Stimulated activated CD4-positive, alpha-beta T cell treated with anti-CD3 and anti-CD28 coated beads, TNF-alpha, amount 100 ng/mL, for 4 hours (primary cell): Measurements from ENCODE around the gene ARHGAP26.
"Not testable (repeated sequence)": the region's sequence is repeated elsewhere in the genome, so short reads cannot be mapped to it uniquely, and the experiment has no call there.

ENCODE experiments used
- DNase-seq, 3 experiments: peaks; one replicate each; pipeline ENCODE4 v3.0.0-alpha.2; 2020; ENCODE audit warnings: low read depth in 3 of 3

Gene ARHGAP26

DNA sequence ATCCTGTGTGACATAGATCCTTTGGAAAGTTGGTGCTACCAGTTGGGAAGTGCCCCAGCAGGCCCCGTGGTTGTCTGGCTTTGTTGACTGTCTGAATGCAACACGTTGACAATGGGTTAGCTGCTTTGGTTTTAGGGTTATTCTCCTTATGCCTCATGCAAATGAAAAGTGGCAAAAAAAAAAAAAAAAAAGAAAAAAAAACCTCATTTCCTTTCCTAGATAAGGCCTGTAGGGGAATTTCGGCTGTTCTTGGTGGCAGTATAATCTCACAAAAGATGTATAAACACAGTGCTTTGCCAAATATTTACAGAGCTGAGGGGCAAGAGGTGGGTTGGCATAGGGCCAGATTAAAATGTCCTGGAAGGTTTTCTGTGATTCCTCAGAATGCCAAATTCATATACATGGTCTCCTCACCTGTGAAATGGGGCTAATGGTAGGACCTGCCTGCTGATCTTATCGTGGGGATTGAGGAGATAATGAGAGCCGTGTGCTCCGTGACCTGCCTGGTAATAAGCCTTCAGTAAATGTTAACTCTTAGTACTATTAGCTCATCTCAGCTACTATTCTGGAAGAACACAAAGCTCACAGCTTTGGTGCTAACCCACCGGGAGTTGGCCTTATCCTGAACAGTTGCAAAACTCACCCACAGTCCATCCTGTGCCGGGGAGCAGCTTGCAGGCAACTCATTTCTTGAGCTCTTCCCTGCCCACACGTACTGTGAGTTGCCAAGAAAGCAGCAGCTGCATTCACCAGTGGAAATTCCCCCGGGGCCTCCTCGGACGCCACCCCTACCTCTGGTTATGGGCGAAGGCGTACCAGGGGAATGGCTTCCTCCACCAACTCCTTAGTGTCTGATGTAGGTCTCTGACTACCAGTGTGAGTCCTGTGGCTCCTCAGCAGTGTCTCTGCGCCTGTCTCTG is 413.0 kb downstream of the ARHGAP26 start:
- DNase-seq = peak; percentile 19 to 27 (median 23)

DNA sequence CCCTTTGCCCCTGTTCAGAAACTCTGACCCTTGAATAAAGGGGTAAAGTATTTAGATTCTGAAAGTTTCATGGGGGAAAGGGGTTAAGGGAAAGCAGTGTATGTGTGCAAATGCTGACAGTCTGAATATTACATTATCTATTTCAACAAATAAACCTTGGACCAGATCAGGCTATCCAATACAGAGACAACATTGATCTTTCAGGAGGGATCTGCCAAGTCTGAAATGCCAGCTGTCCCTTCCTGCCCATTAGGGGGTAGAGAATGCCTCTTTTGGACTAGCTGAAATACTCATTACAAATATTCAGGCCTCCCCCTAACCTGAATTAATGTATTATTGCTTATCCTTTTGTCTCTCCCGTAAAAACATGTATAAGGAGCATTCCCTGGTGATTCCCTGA is 413.8 kb downstream of the ARHGAP26 start:
- no peak for DNase-seq

DNA sequence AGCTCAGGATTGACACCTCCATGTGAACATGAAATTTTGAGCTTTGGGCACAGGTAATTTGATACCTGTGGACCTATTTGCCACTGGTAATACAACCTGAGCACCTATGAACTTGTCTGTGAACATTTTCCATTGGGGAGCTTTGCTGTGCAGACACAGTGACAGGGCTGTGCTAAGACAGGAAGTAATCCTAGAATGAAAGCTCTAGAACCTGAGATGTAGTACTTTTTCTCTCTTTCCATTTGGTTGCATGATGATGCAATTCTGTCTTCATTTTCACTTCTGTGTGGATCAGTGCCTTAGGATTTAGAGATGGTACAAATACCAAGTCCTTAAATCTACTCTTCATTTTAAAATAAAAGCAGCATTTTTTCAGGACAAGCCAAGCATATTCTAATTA is 416.4 kb downstream of the ARHGAP26 start:
- no peak for DNase-seq

DNA sequence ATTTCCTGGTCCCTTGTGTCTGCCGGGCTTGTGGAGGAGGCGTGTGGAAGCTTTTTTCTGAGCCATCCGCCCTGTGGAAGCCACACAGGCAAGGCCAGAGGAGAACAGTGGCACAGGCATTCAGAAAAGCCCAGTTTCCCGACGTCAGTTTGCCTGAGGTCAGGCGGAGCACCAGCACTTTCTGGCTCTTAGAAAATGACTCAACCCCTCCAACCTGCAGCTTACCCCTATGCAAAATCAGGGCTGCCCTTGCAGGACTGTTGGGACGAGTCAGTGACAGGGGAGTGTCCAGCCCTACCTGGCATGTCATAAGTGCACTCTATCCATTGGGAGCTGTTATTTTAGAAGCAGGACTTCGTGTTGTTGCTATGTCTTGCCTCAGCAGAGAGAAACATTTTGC is 417.3 kb downstream of the ARHGAP26 start:
- no peak for DNase-seq

DNA sequence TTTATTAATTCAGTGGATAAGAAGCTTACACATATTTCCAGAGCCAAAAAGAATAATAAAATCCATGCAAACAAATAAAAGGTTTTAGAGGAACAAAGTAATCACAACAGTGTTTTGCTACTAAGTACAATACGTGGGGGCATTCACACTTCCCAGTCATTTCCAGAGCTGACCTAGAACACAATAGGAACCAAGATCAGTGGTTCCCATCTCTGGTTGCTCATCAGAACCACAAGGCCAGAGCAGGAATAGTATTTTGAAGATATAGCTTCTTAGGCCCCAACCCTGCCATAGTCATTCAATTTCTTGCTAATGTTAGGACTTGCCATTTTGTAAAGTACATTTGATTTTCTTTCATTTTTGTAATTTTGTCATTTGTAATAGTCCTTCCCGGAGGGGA is 417.9 kb downstream of the ARHGAP26 start:
- DNase-seq = no peak

DNA sequence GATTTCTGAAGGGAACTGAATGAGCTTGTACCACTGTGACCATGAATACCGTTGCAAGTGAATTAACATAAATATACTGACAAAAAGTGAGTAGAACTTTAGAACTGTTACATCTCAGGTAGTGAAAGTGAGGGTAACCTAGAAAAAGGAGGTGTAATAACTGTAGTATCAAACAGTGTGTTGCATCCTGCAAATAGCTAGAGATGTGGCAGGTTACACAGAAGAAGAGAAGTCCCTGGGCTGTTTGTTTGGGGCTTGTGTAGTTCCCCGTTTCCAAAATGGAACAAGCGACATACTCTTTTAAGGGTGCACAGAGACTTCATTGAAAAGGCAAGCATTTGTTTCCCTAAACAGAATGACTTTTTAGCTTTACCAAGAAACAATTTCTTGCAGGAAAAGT is 418.5 kb downstream of the ARHGAP26 start:
- DNase-seq = no peak

DNA sequence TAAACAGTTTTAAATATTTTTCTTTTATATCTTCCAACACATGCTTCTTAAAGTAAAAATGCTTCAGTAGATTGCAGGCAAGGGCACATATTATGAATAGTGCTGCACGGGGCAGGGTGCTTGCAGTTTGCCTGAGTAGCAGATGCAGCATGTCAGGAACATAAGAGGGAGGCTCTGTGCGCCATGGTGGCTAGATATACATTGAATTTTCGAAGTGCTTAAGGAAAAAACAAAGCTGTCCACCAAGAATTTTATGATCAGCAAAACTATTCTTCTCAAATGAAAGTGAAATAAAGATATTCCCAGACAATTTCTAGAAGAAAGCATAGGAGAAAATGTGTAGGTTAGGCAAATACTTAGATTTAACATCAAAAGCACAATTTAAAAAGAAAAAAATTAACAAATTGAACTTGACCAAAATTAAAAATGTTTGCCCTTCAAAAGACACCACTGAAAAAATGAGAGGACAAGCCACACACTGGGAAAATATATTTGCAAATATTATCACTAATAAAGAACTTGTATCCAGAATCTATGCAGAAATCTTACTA is 420.2 kb downstream of the ARHGAP26 start:
- DNase-seq = no peak

DNA sequence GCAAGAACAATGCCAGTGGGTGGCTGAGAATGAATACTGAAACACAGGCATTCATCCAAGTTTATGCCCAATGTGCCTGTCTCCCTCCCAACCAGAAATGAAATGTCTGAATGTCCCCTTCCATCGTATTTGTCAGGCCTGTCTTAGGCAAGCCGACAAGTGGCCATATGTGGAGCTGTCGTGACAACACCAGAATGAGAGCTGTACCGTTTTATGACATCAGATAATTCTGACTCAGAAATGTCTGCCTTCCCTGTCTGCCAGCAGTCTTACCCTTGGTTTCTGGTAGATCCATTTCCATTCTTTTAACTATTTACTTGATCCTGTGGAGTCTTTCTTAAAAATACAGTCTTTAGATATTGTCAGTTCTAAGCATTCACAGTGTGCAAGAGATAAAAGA is 421.5 kb downstream of the ARHGAP26 start:
- no peak for DNase-seq

DNA sequence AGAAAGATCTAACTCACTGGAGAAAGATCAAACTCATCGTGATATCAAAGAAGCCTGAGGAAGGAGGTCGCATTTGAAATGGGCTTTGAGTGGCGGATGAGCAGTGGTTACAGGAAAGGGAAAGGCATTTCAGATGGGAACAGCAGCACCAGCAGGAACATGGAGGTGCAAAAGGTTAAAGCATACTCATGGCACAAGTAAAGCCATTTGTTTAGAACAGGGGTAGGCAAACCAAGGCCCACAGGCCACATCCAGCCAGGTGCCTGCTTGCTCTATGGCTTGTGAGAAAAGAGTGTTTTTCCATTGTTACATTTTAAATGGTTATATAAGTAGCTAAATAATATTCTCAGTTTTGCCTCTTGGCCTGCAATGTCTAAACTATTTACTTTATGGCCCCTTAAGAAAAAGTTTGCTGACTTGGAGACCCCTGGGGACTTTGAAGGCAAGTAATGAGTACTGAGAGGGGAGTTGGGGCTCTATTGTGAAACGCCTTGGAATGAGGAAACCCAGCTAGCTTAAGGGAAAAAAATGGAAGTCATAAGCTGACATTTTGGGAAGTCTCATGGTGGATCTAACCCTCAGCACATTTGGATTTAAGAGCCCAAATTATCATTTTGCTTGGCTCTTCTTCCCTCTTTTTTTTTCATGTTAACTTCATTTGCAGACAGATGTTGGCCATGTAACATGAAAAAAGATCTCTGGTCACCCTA is 422.2 kb downstream of the ARHGAP26 start:
- DNase-seq = no peak

DNA sequence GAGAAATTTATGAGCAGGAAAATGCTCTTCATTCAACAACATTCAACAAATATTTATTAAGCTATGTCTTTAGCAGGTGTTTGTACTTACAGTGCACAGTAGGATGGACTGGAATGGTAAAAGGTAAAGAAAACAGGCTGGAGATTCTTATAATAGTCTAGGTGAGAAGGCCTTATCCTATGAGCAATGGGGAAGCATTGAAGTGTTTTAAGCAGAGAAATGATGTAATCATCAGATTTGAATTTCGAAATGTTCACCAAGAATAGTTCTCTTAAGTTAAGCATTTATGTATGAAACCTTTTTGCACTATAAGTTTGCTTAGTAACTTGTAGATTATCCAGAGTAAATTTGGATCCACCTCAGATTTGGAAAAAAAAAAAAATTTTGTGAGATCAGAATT is 424.0 kb downstream of the ARHGAP26 start:
- DNase-seq = no peak

DNA sequence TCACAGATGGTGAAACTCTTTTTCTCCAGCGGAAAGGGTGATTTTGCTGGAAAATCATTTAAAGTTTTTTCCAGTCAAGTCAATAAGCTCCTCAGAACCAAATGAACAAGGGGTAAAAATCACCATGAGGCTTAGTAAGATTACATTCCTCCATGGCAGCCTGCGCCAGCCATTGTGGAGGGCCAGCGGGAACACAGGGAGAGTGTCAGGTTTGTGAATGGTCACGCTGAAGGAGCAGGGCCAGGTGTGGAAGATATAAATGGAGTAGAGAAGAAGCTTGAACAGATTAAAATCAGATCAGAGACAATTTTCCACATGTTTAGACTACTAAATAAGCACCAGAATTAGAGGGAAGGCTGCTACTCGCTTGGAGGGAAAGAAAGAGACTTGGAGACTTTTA is 424.5 kb downstream of the ARHGAP26 start:
- no peak for DNase-seq

DNA sequence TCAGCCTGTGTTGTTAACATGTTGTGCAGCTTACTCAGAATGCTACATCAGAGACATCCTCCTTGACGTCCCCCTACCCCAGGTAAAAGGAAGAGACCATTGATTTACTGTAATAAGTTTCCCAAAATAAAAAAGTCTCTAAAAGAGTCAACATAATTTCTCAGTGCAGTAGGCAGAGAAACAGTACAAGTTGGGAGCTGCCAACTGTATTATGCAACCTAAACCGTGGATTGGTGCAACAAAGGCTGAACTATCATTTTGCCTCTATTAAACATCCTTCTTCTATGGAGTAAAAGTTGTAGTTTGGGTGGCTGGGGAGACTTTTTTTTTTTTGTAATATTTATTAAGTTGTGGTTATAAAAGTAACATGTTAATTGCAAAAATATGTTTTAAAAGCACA is 425.3 kb downstream of the ARHGAP26 start:
- DNase-seq = no peak

DNA sequence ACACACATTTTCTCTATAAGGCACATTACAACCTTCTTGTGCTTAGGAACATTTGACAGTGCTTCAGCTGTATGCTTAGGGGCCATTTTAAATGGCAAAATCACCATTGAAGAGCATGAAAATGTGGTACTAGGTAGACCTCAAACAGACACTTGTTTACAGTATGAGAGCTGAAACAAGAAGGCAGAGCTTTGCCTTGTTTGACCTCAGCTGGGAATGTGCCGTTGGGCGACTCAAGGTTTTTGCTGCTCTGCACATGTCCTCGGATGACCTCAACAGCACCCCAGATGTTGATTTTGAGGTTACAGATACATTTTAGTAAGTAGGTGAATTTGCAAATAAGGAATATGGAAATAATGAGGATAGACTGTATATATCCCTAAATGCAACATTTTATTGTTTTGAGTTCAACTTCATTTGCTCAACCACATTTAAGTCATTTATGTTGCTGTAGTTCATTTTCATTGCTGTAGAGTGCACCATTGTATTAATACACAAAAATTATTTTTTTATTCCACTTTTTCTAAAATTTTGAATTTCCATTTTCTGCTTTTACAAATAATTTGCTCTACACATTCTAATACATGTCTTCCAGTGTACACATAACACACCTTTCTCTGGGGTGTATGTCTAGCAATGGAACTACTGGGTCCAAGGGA is 426.6 kb downstream of the ARHGAP26 start:
- no peak for DNase-seq

DNA sequence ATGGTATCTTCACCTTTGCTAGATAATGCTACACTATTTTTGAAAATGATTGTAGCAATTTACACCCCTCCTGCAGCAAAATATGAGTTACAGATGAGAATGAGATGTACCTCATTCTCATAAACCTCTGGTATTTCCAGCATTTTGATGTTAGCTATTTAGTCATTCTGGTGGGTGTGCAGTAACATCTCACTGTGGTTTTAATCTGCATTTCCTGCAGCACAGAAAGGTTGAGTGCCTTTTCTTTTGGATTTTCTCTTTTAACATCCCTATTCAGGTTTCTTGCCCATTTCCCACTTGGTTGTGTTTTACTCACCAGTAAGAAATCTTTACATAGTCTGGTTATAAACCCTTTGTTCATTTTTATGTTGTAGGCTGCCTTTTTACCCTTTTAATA is 427.1 kb downstream of the ARHGAP26 start:
- DNase-seq = no peak

DNA sequence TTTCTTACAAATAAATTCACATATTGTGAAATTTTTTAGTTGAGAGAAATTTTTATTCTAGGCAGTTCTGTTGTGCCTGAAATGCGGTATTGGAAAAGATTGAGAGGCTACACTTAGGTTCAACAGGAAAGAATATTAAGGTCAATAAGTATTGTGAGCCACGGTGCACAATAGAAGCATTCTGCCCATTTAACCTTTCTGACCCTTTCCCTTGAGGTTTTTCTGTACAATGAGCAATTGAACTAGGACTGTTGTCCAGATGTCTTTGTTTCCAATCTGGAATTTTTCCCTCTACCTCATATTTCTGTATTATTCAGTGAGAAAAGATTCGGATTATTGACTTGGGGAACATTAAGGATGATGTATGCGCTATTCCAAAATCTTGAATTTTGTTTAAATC is 428.2 kb downstream of the ARHGAP26 start:
- no peak for DNase-seq

DNA sequence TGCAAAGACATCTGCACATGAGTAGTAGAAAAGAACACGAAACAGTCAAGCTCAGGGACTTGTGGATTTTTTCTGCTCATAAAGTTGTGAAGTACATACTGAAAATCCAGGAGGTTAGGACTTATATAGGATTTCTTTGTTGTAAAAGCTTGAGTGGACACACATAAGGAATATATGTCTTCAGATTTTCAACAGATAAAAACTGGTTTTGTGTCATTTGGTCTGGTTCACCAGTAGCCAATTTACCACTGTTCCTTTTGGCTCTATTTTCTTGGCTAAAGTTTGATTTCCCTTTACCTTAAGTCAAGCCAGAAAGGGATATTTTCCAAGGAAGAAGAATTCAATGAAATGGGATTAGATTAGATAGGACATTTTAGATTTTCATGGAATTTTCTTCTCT is 429.0 kb downstream of the ARHGAP26 start:
- no peak for DNase-seq

DNA sequence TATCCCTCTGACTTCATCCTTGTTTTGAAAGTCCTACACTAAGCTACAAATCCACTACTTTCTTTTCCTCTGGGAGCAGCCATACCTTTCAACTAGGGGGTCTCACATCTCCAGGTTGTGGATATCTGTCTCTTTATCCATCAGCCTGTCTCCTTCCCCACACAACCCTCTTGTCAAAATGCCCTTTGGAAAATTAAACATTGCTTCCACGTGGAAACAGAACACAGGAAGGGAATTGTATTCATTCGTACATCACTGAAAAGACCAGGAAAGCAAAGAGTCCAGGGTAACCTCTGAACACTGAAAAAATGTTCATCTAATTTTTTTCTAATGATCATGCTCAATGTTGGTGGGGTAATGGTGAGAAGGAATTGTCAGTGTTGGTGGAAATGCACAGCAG is 429.7 kb downstream of the ARHGAP26 start:
- DNase-seq = no peak

DNA sequence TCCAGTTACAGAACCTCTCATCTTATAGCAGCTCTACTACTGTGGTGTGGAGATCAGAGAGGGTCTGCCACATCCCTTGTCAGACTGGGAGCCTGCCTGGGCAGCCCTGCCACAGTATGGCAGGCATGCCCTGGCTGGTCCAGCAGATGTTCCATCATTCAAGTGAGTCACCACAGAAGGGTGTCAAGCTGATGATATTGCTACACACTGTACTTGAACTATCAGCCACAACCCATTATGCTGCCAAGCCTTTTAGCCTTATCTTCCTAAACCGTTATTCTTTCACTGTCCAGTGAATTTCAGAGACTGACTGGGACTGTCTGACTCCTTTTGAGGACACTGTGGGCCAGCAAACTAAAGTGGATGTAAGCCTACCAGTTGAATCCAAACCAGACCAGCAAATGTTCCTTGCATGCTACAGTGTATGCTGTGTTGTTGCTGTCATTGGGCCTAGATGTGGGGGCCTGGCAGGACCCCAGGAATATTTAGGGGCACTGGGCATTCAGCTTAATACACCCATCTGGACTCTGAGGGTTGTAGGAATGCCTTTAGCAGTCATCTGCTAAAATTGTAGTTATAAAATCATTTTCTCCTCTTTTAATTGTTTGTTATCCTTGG is 430.7 kb downstream of the ARHGAP26 start:
- no peak for DNase-seq

DNA sequence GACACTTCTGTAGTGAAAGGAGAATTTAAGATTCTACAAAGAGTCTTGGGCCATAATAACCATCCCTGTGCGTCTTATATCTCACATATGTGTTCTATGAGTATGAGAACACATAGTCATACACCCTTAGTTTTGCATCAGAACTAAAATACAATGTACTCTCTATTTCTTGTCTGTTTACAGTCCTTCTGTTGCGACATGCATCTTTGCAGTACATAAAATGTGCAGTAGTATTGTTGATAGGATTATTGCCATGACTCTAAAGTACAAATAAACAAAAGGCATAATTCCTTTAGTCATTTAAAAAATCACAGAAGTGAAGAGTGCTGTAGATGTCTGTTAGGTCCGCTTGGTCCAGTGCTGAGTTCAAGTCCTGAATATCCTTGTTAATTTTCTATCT is 431.4 kb downstream of the ARHGAP26 start:
- no peak for DNase-seq

DNA sequence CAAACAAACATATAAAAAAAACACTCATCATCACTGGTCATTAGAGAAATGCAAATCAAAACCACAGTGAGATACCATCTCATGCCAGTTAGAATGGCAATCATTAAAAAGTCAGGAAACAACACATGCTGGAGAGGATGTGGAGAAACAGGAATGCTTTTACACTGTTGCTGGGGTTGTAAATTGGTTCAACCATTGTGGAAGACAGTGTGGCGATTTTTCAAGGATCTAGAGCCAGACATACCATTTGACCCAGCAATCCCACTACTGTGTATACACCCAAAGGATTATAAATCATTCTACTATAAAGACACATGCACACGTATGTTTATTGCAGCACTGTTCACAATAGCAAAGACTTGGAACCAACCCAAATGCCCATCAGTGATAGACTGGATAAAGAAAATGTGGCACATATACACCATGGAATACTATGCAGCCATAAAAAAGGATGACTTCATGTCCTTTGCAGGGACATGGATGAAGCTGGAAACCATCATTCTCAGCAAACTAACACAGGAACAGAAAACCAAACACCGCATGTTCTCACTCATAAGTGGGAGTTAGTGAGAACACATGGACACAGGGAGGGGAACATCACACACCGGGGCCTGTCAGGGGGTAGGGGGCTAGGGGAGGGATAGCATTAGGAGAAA is 433.3 kb downstream of the ARHGAP26 start:
- DNase-seq = not testable (repeated sequence)

DNA sequence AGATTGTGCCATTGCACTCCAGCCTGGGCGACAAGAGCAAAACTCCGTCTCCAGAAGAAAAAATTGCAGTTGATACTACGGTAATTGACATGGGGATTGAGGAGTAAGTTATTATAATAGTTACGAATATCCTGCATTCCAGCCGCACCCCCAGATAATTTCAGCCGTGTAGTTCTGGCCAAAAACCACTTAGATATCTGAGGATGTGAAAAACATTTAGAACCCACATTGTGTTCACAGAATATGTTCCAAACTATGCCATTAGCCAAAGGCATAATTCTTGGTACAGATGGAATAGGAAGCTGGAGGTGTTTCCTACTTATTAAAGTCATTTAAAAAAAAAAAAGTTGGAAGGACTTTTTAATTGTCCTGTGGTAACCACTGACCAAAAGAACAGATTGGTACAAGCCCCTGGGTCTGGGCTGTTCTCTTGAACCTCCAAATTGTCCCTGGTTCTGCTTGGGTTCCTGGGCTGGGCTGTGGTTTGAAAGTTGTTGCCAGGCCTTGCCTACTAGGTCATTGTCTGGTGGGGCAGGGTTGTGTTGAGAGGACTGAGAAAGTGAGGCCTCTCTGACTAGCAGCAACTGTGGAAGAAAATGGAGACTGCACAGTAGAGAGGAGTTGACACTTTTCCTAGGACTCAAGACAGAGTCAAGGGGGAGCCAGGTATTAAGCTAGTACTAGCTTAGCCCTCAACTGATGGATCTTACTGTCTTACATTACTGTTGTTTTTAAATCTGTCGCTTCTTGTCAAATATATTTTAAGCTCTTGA is 434.5 kb downstream of the ARHGAP26 start:
- DNase-seq = no peak
